ENCODE measurements around the gene FHIT. TPM values are rescaled to one million over a fixed set of nuclear protein-coding genes. Genes with fewer than 3 reads are reported as not detected.

Gene FHIT
- total RNA-seq, 1 donor from 2014 or later = 5.7 TPM

DNA sequence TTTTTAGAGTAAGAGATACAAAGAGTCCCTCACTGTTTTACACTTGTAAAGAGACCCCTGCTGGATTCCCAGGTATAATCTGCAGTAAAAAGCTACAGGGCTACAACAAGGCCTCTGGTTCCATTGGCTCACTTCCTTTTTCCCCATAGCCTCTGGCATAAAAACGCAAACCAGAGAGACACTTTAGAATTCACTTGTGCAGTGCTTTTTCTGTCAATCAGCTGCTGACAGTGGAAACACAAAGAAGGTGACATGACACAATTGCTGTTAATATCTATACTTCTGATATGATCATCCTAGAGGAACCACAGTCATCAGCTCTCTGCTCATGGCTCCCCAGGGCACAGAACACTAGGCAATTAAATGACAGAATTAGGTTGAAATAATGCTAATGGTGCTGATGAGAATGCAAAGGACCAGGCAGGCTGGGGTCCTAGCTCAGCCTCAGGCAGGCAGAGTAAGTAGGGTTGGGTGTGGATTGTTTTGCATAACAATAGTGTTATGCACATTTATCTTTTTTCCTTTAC is 1533.5 kb downstream of the FHIT start:
- H3K27me3 ChIP-seq = no peaks in the 10 kb centered on the region
- H3K36me3 ChIP-seq = no peaks in the 10 kb centered on the region
- H3K4me1 Mint-ChIP-seq = peaks cover 22% of the 10 kb centered on the region
- H3K9me3 Mint-ChIP-seq = peaks cover 15% of the 10 kb centered on the region
- peaks cover 2% of the 10 kb centered on the region for H3K36me3 Mint-ChIP-seq
- TF ChIP-seq EZH2 (IDR thresholded peaks at IDR 0.05) (no peak), CTCF (IDR thresholded peaks at IDR 0.05) (no peak), EZH2phosphoT487 (IDR thresholded peaks at IDR 0.05) (no peak)
- H3K4me2 ChIP-seq = no peak overlapping the region
- H3K27me3 Mint-ChIP-seq (ENCODE audit: insufficient read depth, low read depth) = no peaks in the 10 kb centered on the region
- H3K4me1 ChIP-seq = peaks cover 22% of the 10 kb centered on the region
- no peak for DNase-seq (ENCODE audit: low spot score)
- H3K27ac ChIP-seq = no peak overlapping the region
- no peaks in the 10 kb centered on the region for H3K79me2 ChIP-seq (ENCODE audit: low read depth)
- H3K4me3 Mint-ChIP-seq = no peak overlapping the region
- no peaks in the 10 kb centered on the region for H3K9me3 ChIP-seq (ENCODE audit: low read depth)
- peaks cover 7% of the 10 kb centered on the region for H3F3A ChIP-seq (ENCODE audit: low read depth)
- no peak overlapping the region for H3K4me3 ChIP-seq
- peak overlapping the region; percentile 76 for H2AFZ ChIP-seq (replicated peaks)
- no peak overlapping the region for H3K27ac Mint-ChIP-seq
- H3K9ac ChIP-seq = no peak overlapping the region
- H4K20me1 ChIP-seq (ENCODE audit: low read depth) = no peaks in the 10 kb centered on the region

DNA sequence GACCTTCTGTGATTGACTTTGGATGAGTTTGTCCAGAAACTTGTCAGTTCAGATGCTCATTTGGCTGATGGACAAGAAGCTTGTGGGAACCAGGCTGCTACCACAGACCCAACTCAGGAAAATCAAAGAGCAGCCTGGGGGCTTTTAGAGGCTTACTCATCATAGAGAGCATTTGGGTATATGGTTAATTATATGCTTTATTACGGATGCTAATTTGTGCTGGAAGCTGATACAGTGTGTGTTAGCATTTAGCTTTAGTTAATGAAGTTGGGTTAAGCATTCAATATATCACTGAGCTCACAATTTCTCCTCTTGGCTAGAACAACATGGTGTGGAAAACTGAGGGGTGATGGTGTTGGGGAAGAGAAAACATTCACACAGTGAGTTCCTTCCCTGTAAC is 1537.2 kb downstream of the FHIT start:
- H3K36me3 Mint-ChIP-seq = peaks cover 2% of the 10 kb centered on the region
- no peak overlapping the region for H2AFZ ChIP-seq (replicated peaks)
- no peak for DNase-seq (ENCODE audit: low spot score)
- no peaks in the 10 kb centered on the region for H3K36me3 ChIP-seq
- TF ChIP-seq EZH2phosphoT487 (IDR thresholded peaks at IDR 0.05) (no peak), EZH2 (IDR thresholded peaks at IDR 0.05) (no peak), CTCF (IDR thresholded peaks at IDR 0.05) (no peak)
- no peak overlapping the region for H3K27ac Mint-ChIP-seq
- peaks cover 6% of the 10 kb centered on the region for H3K4me1 ChIP-seq
- H3K4me2 ChIP-seq = no peak overlapping the region
- peaks cover 15% of the 10 kb centered on the region for H3K9me3 Mint-ChIP-seq
- H4K20me1 ChIP-seq (ENCODE audit: low read depth) = no peaks in the 10 kb centered on the region
- no peak overlapping the region for H3K9ac ChIP-seq
- no peak overlapping the region for H3K4me3 ChIP-seq
- no peaks in the 10 kb centered on the region for H3K9me3 ChIP-seq (ENCODE audit: low read depth)
- H3K27me3 ChIP-seq = no peaks in the 10 kb centered on the region
- H3K27ac ChIP-seq = no peak overlapping the region
- H3F3A ChIP-seq (ENCODE audit: low read depth) = peaks cover 7% of the 10 kb centered on the region
- no peaks in the 10 kb centered on the region for H3K27me3 Mint-ChIP-seq (ENCODE audit: insufficient read depth, low read depth)
- H3K4me3 Mint-ChIP-seq = no peak overlapping the region
- no peaks in the 10 kb centered on the region for H3K79me2 ChIP-seq (ENCODE audit: low read depth)
- H3K4me1 Mint-ChIP-seq = peaks cover 22% of the 10 kb centered on the region

DNA sequence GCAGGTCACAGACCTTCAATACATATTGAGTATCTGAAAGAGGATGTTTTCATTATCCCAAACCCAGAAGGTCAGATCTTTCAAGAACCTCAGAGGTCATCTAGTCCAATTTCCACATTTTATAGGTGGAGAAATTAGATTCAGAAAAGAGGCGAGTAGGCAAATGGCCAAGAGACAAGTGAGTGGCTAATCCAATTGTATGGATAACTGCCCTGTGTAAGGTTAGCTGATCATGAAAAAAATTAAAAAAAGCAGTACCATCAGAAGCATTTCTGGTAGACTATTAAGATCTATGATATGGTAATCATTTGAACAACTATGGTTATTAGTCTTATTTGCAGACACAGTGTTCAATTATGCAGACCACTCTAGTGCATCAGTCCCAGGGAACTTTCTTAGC is 1540.7 kb downstream of the FHIT start:
- no peaks in the 10 kb centered on the region for H3K9me3 ChIP-seq (ENCODE audit: low read depth)
- no peak overlapping the region for H3K9ac ChIP-seq
- no peak overlapping the region for H3K4me3 ChIP-seq
- DNase-seq (ENCODE audit: low spot score) = no peak
- H2AFZ ChIP-seq (replicated peaks) = no peak overlapping the region
- Mint-ChIP-seq H3K36me3 (peaks cover 2% of the 10 kb centered on the region), H3K4me1 (peaks cover 3% of the 10 kb centered on the region), H3K4me3 (no peak overlapping the region), H3K27me3 (ENCODE audit: insufficient read depth, low read depth) (no peaks in the 10 kb centered on the region), H3K9me3 (peaks cover 15% of the 10 kb centered on the region), H3K27ac (no peak overlapping the region)
- H3K27me3 ChIP-seq = no peaks in the 10 kb centered on the region
- no peak for TF ChIP-seq EZH2 (IDR thresholded peaks at IDR 0.05)
- TF ChIP-seq CTCF (IDR thresholded peaks at IDR 0.05) = no peak
- no peak for TF ChIP-seq EZH2phosphoT487 (IDR thresholded peaks at IDR 0.05)
- no peaks in the 10 kb centered on the region for H4K20me1 ChIP-seq (ENCODE audit: low read depth)
- H3K4me2 ChIP-seq = no peak overlapping the region
- no peaks in the 10 kb centered on the region for H3K4me1 ChIP-seq
- H3K79me2 ChIP-seq (ENCODE audit: low read depth) = no peaks in the 10 kb centered on the region
- H3K27ac ChIP-seq = no peak overlapping the region
- no peaks in the 10 kb centered on the region for H3F3A ChIP-seq (ENCODE audit: low read depth)
- H3K36me3 ChIP-seq = no peaks in the 10 kb centered on the region

Data from neural progenitor cell (in vitro differentiated cells).